Measurements from ENCODE around the gene UQCC2. TPM values are rescaled to one million over a fixed set of nuclear protein-coding genes. Genes with fewer than 3 reads are reported as not detected.

The UQCC2 gene
- total RNA-seq, 1 donor from 2014 or later: 10.5 TPM

DNA sequence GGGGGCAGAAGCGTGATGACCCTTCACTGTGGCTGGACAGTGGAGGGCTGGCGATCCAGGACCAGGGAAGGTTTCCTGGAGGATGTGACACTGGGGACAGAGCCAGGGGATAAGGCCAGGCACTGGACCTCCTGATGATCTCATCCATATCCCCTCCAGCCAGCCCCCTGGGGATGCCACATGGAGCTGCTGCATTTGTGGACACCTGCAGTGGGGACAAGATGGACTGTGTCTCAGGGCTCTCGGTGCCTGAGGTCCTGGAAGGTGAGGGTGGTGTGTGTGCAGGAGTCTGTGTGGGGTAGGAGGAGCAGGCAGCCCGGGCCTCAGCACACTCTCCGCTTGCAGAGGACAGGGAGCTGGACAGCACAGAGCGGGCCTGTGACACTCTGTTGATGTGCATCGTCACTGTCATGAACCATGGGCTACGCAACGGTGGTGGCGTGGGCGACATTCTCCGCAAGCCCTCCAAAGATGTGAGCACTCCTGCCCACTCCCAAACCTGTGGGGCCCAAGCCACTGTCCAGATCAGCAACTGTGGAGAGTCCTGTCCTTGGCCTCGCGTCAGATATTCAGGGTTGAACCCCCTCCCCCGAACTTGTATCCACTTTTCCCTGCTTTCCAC lies 19.9 kb downstream of the UQCC2 start:
- DNase-seq (ENCODE audit: low read depth): no peak

DNA sequence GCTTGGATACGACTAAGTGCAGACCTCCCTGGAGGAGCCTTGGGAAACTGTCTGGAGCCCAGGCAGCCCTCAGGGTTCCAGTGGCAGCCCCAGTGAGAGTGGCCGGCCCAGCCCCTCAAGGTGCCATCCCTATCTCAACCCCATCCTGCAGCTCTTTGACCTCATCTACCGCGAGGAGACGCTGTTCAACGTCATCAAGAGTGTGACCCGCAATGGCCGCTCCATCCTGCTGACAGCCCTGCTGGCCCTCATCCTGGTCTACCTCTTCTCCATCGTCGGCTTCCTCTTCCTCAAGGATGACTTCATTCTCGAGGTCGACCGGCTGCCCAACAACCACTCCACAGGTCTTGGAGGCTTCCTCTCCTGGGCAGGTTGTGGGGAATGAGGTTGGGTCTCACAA lies 20.7 kb downstream of the UQCC2 start:
- no peak for DNase-seq (ENCODE audit: low read depth)

- no peak for DNase-seq (ENCODE audit: low read depth)
Observed at GRCh38 chr6:33689879-33690278, 21.6 kb downstream of the UQCC2 start.

DNA sequence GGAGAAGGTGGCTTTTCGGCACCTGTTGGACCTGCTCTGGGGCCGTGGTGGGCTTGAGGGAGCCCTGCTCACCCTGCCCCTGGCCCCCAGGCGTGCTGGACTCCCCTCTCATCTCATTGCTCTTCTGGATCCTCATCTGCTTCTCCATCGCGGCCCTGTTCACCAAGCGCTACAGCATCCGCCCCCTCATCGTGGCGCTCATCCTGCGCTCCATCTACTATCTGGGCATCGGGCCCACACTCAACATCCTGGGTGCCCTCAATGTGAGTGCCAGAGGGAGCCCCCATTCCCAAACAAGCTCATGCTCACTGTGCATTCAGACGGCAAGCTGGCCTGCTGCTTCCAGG lies 22.4 kb downstream of the UQCC2 start:
- DNase-seq (ENCODE audit: low read depth): no peak

DNA sequence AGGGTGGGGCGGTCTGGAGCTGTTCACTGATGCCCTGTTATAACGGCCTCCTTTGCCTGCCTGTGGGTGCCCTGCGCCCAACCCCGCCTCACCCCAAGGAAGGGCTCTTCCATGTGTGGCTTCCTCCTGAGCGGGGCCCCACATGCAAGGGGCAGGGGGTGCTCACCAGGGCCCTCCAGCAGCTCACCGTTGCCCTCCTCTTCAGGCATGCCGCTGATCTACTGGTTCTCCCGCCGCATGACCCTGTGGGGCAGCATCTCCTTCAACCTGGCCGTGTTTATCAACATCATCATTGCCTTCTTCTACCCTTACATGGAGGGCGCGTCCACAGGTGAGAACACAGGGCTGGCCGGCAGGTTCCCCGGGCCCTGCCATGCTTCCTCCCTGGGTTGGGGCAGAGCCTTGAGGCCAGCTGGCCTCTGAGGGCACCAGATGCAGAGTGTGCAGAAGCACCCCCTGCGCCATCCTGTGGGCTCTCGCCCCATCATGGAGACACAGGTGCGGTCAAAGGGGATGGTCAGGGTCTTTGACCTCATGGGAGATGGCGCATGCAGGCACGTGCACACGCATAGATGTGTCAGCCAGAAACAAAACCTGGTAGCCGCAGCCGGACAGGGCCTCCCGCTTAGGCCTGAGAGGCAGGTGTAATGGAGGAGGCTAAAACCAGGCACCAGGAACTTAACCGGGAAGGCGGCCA lies 22.9 kb downstream of the UQCC2 start:
- no peak for DNase-seq (ENCODE audit: low read depth)

DNA sequence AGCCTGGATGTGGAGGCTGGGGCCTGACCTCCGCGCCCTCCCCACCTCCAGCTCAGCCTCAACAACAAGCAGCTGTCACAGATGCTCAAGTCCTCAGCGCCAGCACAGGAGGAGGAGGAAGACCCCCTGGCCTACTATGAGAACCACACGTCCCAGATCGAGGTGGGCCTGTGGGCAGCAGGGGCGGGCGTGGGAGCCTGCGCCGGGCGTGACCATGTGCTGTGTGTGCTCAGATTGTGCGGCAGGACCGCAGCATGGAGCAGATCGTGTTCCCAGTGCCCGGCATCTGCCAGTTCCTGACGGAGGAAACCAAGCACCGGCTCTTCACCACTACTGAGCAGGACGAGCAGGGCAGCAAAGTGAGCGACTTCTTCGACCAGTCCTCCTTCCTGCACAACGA lies 23.5 kb downstream of the UQCC2 start:
- no peak for DNase-seq (ENCODE audit: low read depth)

DNA sequence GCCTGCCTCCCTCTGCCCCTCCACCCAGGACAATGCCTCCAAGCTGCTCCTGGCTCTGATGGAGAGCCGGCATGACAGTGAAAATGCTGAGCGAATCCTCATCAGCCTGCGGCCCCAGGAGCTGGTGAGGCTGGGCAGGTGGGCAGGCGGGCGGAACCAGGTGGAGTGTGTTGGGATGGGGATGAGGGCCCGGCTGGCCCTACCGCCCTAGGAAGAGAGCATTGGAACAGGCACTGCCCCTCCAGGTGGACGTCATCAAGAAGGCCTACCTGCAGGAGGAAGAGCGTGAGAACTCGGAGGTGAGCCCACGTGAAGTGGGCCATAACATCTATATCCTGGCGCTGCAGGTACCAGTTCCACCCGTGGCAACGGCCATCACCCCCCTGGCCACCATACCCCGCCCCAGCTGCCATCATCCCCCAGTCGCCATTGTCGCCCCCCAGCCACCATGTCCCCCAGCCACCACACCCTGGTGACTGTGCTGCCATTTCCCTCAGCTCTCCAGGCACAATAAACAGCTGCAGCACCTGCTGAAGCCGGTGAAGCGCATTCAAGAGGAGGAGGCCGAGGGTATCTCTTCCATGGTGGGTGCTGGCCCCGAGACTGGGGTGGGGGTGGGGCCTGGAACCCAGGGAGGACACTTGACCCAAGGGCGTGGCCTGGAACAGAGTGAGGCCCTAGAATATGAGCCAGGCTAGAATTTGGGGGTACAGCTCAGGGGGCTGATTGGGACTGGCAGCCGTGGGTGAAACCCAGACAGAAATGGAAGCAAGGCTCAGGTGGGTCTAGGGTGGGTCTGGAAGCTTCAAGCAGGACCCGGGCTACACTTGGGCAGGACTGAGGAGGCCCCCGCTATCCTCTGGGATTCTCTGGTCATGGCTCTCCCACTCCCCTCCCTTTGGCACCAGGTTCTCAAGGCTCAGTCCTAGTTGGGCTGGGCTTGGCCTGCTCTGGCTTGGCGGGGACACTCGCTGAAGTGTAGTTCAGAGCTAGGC lies 24.2 kb downstream of the UQCC2 start:
- DNase-seq (ENCODE audit: low read depth): no peak

- no peak for DNase-seq (ENCODE audit: low read depth)
Observed at GRCh38 chr6:33686225-33686924, 25.1 kb downstream of the UQCC2 start.

DNA sequence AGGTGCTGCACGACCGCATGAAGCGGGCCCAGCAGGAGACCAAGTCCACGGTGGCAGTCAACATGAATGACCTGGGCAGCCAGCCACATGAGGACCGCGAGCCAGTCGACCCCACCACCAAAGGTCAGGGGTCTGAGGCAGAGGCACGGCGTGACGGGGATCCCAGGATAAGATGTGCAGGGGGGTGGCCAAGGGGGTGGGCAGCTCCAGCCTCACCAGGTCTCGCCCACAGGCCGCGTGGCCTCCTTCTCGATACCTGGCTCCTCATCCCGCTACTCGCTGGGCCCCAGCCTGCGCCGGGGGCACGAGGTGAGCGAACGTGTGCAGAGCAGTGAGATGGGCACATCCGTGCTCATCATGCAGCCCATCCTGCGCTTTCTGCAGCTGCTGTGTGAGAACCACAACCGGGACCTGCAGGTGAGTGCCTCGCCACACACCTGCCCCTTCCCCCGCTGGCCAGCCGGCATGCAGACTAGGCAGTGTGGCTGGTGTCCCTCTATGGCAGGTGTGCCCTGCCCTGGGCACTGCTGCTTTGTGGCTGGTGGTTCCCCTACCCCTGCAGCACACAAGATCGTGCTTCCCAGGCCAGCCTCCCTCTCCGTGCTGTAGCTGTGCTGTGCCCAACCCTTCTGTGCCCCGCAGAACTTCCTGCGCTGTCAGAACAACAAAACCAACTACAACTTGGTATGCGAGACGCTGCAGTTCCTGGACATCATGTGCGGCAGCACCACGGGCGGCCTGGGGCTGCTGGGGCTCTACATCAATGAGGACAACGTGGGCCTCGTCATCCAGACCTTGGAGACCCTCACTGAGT lies 25.9 kb downstream of the UQCC2 start:
- DNase-seq (ENCODE audit: low read depth): no peak

DNA sequence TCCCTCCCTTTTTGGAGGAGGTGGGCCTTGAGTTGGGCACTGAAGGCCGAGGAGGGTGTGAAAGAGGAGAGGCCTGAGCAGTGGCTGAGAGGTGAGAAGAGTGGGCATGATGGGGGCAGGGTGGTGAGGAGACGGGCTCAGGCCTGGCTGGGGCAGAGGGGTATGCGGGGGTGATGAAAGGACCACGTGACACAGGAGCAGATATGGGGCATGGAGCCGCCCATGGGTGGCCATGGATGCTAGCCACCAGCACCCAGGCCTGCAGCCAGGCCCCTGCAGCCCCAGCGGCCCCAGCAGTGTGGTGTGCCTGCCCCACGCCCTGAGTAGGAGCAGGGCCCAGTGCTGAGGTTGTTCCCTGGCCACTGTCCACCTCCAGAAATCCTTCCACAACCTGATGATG lies 26.5 kb downstream of the UQCC2 start:
- no peak for DNase-seq (ENCODE audit: low read depth)

DNA sequence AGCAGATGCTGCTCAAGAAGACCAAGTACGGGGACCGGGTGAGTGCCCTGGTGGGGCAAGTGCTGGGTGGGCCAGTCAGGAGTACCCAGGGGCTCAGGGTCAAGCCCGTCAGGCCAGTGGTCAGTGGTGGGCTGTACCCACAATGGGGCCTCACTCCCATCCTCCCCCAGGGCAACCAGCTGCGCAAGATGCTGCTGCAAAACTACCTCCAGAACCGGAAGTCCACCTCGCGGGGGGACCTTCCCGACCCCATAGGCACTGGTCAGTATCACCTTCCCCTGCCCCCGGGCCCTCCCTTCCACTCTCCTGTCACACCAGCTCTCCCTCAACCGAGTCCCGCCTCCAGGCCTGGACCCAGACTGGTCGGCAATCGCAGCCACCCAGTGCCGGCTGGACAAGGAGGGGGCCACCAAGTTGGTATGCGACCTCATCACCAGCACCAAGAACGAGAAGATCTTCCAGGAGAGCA lies 27.0 kb downstream of the UQCC2 start:
- DNase-seq (ENCODE audit: low read depth): no peak

- DNase-seq (ENCODE audit: low read depth): no peak
Observed at GRCh38 chr6:33683576-33684427, 27.7 kb downstream of the UQCC2 start.

DNA sequence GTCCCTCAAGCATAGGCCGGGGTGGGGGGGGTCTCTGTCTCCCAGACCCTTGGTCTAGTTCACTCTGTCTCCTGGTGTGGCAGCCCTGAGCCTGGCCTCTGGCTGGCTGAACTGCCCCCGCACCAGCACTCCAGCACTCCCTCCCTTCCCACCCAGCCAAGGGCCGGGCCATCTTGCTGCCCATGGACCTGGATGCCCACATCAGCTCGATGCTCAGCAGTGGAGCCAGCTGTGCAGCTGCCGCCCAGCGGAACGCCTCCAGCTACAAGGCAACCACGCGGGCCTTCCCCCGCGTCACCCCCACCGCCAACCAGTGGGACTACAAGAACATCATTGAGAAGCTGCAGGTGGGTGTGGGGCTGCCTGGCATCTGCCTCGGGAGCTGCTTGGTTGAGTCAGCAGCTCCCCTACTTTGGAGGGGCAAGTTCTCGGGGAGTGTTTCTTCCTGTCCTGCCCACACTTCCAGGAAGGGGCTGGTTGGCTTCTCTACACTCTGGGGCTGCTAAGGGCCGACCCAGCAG lies 28.4 kb downstream of the UQCC2 start:
- DNase-seq (ENCODE audit: low read depth): no peak

GRCh38 chr6:33682341-33682740 lies 29.2 kb downstream of the UQCC2 start:
- no peak for DNase-seq (ENCODE audit: low read depth)

DNA sequence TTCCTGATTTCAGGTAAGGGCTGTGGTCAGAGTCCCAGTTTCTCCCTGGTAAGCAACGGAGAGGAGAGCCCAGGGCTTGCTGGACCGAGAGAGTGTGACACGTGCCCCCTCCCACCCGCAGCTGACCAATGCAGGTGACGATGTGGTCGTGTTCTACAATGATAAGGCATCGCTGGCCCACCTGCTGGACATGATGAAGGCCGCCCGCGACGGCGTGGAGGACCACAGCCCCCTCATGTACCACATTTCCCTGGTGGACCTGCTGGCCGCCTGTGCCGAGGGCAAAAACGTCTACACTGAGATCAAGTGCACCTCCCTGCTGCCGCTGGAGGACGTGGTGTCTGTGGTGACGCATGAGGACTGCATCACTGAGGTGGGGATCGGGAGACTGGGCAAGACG lies 31.7 kb downstream of the UQCC2 start:
- no peak for DNase-seq (ENCODE audit: low read depth)

- DNase-seq (ENCODE audit: low read depth): no peak
Observed at GRCh38 chr6:33678932-33679490, 32.5 kb downstream of the UQCC2 start.

GRCh38 chr6:33678233-33678931 lies 33.1 kb downstream of the UQCC2 start:
- DNase-seq (ENCODE audit: low read depth): no peak

DNA sequence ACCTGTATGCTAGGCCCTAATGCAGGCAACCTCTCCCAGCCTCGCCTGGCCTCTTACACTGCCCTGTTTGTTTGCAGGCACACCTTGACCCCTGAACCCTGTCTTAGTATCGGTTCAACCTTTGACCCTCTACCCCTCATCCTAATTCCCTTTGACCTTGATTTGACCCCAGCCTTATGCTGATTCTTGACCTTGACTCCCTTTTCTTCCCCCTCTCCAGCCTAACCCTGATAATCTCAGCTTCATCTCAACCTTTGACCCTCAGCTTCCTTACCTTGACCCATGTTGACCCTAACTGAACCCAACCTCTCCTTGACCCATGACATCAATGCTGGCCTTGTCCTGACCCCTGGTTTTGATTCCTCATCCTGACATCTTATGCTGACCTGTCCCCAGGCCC lies 33.8 kb downstream of the UQCC2 start:
- DNase-seq (ENCODE audit: low read depth): no peak

GRCh38 chr6:33677143-33677660 lies 34.3 kb downstream of the UQCC2 start:
- no peak for DNase-seq (ENCODE audit: low read depth)

Data from renal cortical epithelial cell (primary cell).